DND-41 (cell line): Measurements from ENCODE around the gene MAD2L1.

ENCODE experiments used
- EZH2 ChIP-seq: IDR thresholded peaks from 3 replicates; pipeline ENCODE4 v1.6.1; 2012; ENCODE audit warnings: borderline replicate concordance, low read depth, mild to moderate bottlenecking, moderate library complexity, low read length, inconsistent platforms; ENCODE audit not compliant: severe bottlenecking
- TF ChIP-seq, protein P1 (sequence below): IDR thresholded peaks from 2 replicates; pipeline ENCODE4 v1.5.1; 2012; ENCODE audit warnings: borderline replicate concordance, low read length, moderate library complexity, mild to moderate bottlenecking; ENCODE audit not compliant: poor library complexity, severe bottlenecking; ENCODE audit errors: extremely low read depth

DNA sequence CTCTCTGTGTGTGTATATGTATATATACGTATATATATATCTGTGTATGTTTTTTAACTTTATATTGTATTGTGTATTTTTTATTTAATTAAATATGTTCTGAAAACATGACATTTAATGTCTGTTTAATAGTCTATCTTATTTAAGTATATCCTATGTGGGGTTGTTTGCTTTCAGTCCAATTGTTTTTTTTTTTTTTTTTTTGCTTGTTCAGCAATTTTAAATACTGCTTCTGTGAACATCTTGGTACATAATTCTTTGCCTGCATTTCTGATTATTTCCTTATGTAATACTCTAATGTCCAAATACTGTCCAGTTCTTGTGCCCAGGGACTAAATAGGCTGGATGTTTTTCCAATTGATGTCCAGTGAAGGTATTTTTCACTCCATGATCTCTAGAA is 45.1 kb upstream of the MAD2L1 start:
- TF ChIP-seq, protein P1, sequence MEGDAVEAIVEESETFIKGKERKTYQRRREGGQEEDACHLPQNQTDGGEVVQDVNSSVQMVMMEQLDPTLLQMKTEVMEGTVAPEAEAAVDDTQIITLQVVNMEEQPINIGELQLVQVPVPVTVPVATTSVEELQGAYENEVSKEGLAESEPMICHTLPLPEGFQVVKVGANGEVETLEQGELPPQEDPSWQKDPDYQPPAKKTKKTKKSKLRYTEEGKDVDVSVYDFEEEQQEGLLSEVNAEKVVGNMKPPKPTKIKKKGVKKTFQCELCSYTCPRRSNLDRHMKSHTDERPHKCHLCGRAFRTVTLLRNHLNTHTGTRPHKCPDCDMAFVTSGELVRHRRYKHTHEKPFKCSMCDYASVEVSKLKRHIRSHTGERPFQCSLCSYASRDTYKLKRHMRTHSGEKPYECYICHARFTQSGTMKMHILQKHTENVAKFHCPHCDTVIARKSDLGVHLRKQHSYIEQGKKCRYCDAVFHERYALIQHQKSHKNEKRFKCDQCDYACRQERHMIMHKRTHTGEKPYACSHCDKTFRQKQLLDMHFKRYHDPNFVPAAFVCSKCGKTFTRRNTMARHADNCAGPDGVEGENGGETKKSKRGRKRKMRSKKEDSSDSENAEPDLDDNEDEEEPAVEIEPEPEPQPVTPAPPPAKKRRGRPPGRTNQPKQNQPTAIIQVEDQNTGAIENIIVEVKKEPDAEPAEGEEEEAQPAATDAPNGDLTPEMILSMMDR = no peak
- TF ChIP-seq EZH2 = no peak
